OCI-LY1 (cell line): Measurements from ENCODE around the gene CLNS1A.

Experiments used
- EZH2 ChIP-seq: fragments of 200-600 bp; sonication (generic), shearing (Covaris generic); IDR thresholded peaks from 2 replicates; pipeline ENCODE4 v1.8.0; 2017; ENCODE audit warnings: borderline replicate concordance, mixed run types, mild to moderate bottlenecking, antibody characterized with exemption, low read length, moderate library complexity, mixed read lengths
- TF ChIP-seq, protein P1 (sequence below): fragments of 200-600 bp; sonication (generic), shearing (Covaris generic); IDR thresholded peaks from 2 replicates; pipeline ENCODE4 v1.5.1; 2017; ENCODE audit warnings: mild to moderate bottlenecking, antibody characterized with exemption, low read length, moderate library complexity, mixed read lengths

GRCh38 chr11:77617892-77618291 lies 19.7 kb downstream of the CLNS1A start:
- TF ChIP-seq EZH2 = no peak
- TF ChIP-seq, protein P1, sequence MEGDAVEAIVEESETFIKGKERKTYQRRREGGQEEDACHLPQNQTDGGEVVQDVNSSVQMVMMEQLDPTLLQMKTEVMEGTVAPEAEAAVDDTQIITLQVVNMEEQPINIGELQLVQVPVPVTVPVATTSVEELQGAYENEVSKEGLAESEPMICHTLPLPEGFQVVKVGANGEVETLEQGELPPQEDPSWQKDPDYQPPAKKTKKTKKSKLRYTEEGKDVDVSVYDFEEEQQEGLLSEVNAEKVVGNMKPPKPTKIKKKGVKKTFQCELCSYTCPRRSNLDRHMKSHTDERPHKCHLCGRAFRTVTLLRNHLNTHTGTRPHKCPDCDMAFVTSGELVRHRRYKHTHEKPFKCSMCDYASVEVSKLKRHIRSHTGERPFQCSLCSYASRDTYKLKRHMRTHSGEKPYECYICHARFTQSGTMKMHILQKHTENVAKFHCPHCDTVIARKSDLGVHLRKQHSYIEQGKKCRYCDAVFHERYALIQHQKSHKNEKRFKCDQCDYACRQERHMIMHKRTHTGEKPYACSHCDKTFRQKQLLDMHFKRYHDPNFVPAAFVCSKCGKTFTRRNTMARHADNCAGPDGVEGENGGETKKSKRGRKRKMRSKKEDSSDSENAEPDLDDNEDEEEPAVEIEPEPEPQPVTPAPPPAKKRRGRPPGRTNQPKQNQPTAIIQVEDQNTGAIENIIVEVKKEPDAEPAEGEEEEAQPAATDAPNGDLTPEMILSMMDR = no peak
